ENCODE results near the gene SEC14L5.

Gene SEC14L5

GRCh38 chr16:4981473-4981872 lies 23.3 kb downstream of the SEC14L5 start:
- in situ Hi-C loops (cut with HindIII; ENCODE audit: low sequenced_read_pairs), result no loop called here

GRCh38 chr16:4982056-4982867 lies 24.1 kb downstream of the SEC14L5 start:
- in situ Hi-C loops (cut with HindIII; ENCODE audit: low sequenced_read_pairs), result no loop called here

GRCh38 chr16:4984174-4984990 lies 26.3 kb downstream of the SEC14L5 start:
- in situ Hi-C loops (cut with HindIII; ENCODE audit: low sequenced_read_pairs), result no loop called here

- in situ Hi-C loops (cut with HindIII; ENCODE audit: low sequenced_read_pairs), result no loop called here
These were observed 29.1 kb downstream of the SEC14L5 start for GRCh38 chr16:4987250-4987579.

- in situ Hi-C loops (cut with HindIII; ENCODE audit: low sequenced_read_pairs), result no loop called here
These were observed 29.6 kb downstream of the SEC14L5 start for GRCh38 chr16:4987580-4988374.

- in situ Hi-C loops (cut with HindIII; ENCODE audit: low sequenced_read_pairs), result no loop called here
These were observed 30.5 kb downstream of the SEC14L5 start for GRCh38 chr16:4988647-4989046.

GRCh38 chr16:4989391-4990006 lies 31.4 kb downstream of the SEC14L5 start:
- in situ Hi-C loops (cut with HindIII; ENCODE audit: low sequenced_read_pairs), result no loop called here

- in situ Hi-C loops (cut with HindIII; ENCODE audit: low sequenced_read_pairs), result no loop called here
These were observed 32.3 kb downstream of the SEC14L5 start for GRCh38 chr16:4990415-4990814.

- in situ Hi-C loops (cut with HindIII; ENCODE audit: low sequenced_read_pairs), result no loop called here
These were observed 33.6 kb downstream of the SEC14L5 start for GRCh38 chr16:4991754-4992153.

GRCh38 chr16:4994719-4995434 lies 36.7 kb downstream of the SEC14L5 start:
- in situ Hi-C loops (cut with HindIII; ENCODE audit: low sequenced_read_pairs), result no loop called here

- in situ Hi-C loops (cut with HindIII; ENCODE audit: low sequenced_read_pairs), result no loop called here
These were observed 42.5 kb downstream of the SEC14L5 start for GRCh38 chr16:5000573-5001001.

- in situ Hi-C loops (cut with HindIII; ENCODE audit: low sequenced_read_pairs), result no loop called here
These were observed 43.4 kb downstream of the SEC14L5 start for GRCh38 chr16:5001571-5001970.

- in situ Hi-C loops (cut with HindIII; ENCODE audit: low sequenced_read_pairs), result no loop called here
These were observed 43.9 kb downstream of the SEC14L5 start for GRCh38 chr16:5001986-5002385.

- in situ Hi-C loops (cut with HindIII; ENCODE audit: low sequenced_read_pairs), result no loop called here
These were observed 44.6 kb downstream of the SEC14L5 start for GRCh38 chr16:5002699-5003143.

GRCh38 chr16:5003211-5003610 lies 45.1 kb downstream of the SEC14L5 start:
- in situ Hi-C loops (cut with HindIII; ENCODE audit: low sequenced_read_pairs), result no loop called here

- in situ Hi-C loops (cut with HindIII; ENCODE audit: low sequenced_read_pairs), result no loop called here
These were observed 45.7 kb downstream of the SEC14L5 start for GRCh38 chr16:5003828-5004227.

GRCh38 chr16:5004311-5004710 lies 46.2 kb downstream of the SEC14L5 start:
- in situ Hi-C loops (cut with HindIII; ENCODE audit: low sequenced_read_pairs), result no loop called here

GRCh38 chr16:5005916-5006315 lies 47.8 kb downstream of the SEC14L5 start:
- in situ Hi-C loops (cut with HindIII; ENCODE audit: low sequenced_read_pairs), result no loop called here

- in situ Hi-C loops (cut with HindIII; ENCODE audit: low sequenced_read_pairs), result no loop called here
These were observed 48.4 kb downstream of the SEC14L5 start for GRCh38 chr16:5006348-5007193.

All from endothelial cell of hepatic sinusoid (primary cell).